Gastroesophageal sphincter (tissue), 4 donors: Measurements from ENCODE around the gene ENPP7. TPM values are rescaled to one million over a fixed set of nuclear protein-coding genes. Genes with fewer than 3 reads are reported as not detected.

Experiments
- ATAC-seq: fragments of 150-250 bp; one replicate; pipeline ENCODE4 v1.9.1; 2016; ENCODE audit warnings: mild to moderate bottlenecking, moderate library complexity
- H3K27ac ChIP-seq, 4 donors: fragments of 200-600 bp; sonication (generic) in 3 of 4; 1 replicate in 3 of 4; 2 replicates in 1 of 4; pipeline ENCODE4 v1.5.1; 2016 to 2019
- H3K27me3 ChIP-seq: fragments of 200-600 bp; sonication (generic); one replicate; pipeline ENCODE4 v1.5.1; 2019
- H3K36me3 ChIP-seq, 2 donors: fragments of 200-600 bp; sonication (generic); one replicate each; pipeline ENCODE4 v1.5.1; 2019; ENCODE audit warnings: control low read depth in 1 of 2
- H3K4me1 ChIP-seq, 3 donors: fragments of 200-600 bp; sonication (generic); 1 replicate in 2 of 3; 2 replicates in 1 of 3; pipeline ENCODE4 v1.5.1; 2016 to 2019; ENCODE audit warnings: control low read depth in 2 of 3
- H3K4me3 ChIP-seq, 2 donors: fragments of 200-600 bp; sonication (generic); one replicate each; pipeline ENCODE4 v1.5.1; 2019; ENCODE audit warnings: mild to moderate bottlenecking in 1 of 2, moderate library complexity in 1 of 2
- H3K9me3 ChIP-seq, 3 donors: fragments of 200-600 bp; sonication (generic); one replicate each; pipeline ENCODE4 v1.5.1; 2017 to 2019; ENCODE audit warnings: control low read depth in 2 of 3
- EP300 ChIP-seq: sonication (generic); formaldehyde crosslinking; IDR thresholded peaks from one replicate; pipeline ENCODE4 v1.6.1; 2017; ENCODE audit warnings: antibody characterized with exemption, mild to moderate bottlenecking
- POLR2A ChIP-seq, 2 donors: fragments of 450-650 bp; IDR thresholded peaks; one replicate each; pipeline ENCODE4 v1.6.1; 2017; ENCODE audit warnings: antibody characterized with exemption in 2 of 2, mild to moderate bottlenecking in 2 of 2, moderate library complexity in 1 of 2
- POLR2AphosphoS5 ChIP-seq: sonication (generic); formaldehyde crosslinking; IDR thresholded peaks from one replicate; pipeline ENCODE4 v1.6.1; 2017; ENCODE audit warnings: antibody characterized with exemption
- WGBS, 2 donors: methylation state at CpG; one replicate each; pipeline ENCODE4 v1.1.5; 2018; ENCODE audit warnings: low coverage in 1 of 2; 5-methylcytosine and 5-hydroxymethylcytosine counted together
- total RNA-seq, 4 donors: library from RNA; depleted of rRNA; stranded (reverse); fragments of >200 nt; gene quantifications; one replicate each; pipeline ENCODE4 v1.1.0, GENCODE V29; 2016
- TF ChIP-seq, protein P1 (sequence below), 4 experiments: fragments of 200-600 bp in 2 of 4; fragments of 450-650 bp in 2 of 4; sonication (generic) in 1 of 4; IDR thresholded peaks; one replicate each; pipeline ENCODE4 v1.5.1; 2017 to 2019; ENCODE audit warnings: antibody characterized with exemption in 4 of 4, mild to moderate bottlenecking in 2 of 4, moderate library complexity in 2 of 4

Gene ENPP7
- total RNA-seq, 4 donors from 2014 or later = 0.27 TPM; not detected in 3

DNA sequence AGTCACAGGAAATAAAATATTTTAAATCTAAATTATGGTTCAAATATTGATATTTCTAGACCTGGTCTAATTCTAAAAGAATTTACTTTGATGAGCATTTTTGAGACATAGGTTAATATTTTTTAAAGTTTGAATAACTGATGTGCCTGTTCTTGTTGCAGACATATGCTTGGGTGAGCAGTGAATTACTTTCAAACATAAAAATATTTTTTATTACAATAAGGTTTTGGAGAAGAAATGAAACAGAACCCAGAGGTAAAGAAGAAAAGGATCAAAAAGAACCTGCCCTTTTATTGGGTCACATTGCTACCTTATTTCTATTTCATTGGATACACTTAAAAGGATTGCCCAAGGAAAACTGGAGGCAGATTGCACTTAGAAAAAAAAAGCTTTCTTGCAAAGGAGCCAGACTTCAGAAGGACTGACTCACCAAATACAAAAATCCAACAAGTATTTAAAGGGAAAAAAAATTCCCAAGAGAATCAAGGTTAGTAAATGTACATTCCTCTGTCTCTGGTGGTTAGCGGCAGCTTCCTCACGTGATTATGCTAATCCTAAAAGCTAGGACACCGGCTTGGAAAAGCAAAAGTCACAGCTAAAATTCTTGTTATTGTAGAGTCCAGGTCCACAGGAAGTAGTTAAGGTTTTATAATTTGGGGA lies 18.5 kb downstream of the ENPP7 start:
- H3K27me3 ChIP-seq = peaks cover 92% of the 10 kb centered on the region
- H3K9me3 ChIP-seq = no peaks in the 10 kb centered on the region
- no peak for ATAC-seq
- no peak overlapping the region for H3K27ac ChIP-seq
- H3K4me3 ChIP-seq = no peak overlapping the region
- TF ChIP-seq POLR2A (IDR thresholded peaks at IDR 0.05) (no peak), EP300 (no peak), POLR2AphosphoS5 (no peak)
- TF ChIP-seq, protein P1, sequence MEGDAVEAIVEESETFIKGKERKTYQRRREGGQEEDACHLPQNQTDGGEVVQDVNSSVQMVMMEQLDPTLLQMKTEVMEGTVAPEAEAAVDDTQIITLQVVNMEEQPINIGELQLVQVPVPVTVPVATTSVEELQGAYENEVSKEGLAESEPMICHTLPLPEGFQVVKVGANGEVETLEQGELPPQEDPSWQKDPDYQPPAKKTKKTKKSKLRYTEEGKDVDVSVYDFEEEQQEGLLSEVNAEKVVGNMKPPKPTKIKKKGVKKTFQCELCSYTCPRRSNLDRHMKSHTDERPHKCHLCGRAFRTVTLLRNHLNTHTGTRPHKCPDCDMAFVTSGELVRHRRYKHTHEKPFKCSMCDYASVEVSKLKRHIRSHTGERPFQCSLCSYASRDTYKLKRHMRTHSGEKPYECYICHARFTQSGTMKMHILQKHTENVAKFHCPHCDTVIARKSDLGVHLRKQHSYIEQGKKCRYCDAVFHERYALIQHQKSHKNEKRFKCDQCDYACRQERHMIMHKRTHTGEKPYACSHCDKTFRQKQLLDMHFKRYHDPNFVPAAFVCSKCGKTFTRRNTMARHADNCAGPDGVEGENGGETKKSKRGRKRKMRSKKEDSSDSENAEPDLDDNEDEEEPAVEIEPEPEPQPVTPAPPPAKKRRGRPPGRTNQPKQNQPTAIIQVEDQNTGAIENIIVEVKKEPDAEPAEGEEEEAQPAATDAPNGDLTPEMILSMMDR (IDR thresholded peaks at IDR 0.05) = no peak
- H3K4me1 ChIP-seq = peaks cover 0 to 17% (median 3%) of the 10 kb centered on the region in 3 donors
- no peaks in the 10 kb centered on the region for H3K36me3 ChIP-seq
- 59 to 67% methylated on average over 3 of the region's 3 CpGs for WGBS, 2 donors

DNA sequence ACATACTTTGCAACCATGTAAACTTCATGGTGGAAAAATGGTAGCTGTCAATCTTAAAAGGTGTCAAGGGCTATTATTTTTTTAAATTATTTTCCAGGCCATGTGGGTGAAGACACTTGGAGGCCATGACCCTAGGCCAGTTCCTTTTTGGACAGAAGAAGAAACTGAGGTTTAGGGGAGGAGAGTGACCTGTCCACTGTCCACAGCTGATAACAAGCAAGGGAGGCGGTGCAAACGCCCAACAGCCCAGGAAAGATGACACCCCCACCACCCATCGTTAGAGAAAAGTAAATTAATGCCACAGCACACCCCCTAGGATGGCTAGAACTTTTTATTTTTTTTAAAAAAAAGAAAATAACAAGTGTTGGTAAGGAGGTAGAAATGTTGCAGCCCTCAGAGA lies 19.2 kb downstream of the ENPP7 start:
- no peak overlapping the region for H3K27ac ChIP-seq
- no peak overlapping the region for H3K4me3 ChIP-seq
- WGBS, 2 donors = 40 to 72% methylated on average over 2 to 3 of the region's 3 CpGs
- TF ChIP-seq, protein P1 (IDR thresholded peaks at IDR 0.05) = no peak
- TF ChIP-seq POLR2AphosphoS5 = no peak
- no peak for TF ChIP-seq POLR2A (IDR thresholded peaks at IDR 0.05)
- no peak for TF ChIP-seq EP300
- H3K4me1 ChIP-seq = peaks cover 0 to 17% (median 3%) of the 10 kb centered on the region in 3 donors
- H3K9me3 ChIP-seq = no peaks in the 10 kb centered on the region
- ATAC-seq = no peak
- no peaks in the 10 kb centered on the region for H3K36me3 ChIP-seq
- H3K27me3 ChIP-seq = peaks cover 98% of the 10 kb centered on the region

DNA sequence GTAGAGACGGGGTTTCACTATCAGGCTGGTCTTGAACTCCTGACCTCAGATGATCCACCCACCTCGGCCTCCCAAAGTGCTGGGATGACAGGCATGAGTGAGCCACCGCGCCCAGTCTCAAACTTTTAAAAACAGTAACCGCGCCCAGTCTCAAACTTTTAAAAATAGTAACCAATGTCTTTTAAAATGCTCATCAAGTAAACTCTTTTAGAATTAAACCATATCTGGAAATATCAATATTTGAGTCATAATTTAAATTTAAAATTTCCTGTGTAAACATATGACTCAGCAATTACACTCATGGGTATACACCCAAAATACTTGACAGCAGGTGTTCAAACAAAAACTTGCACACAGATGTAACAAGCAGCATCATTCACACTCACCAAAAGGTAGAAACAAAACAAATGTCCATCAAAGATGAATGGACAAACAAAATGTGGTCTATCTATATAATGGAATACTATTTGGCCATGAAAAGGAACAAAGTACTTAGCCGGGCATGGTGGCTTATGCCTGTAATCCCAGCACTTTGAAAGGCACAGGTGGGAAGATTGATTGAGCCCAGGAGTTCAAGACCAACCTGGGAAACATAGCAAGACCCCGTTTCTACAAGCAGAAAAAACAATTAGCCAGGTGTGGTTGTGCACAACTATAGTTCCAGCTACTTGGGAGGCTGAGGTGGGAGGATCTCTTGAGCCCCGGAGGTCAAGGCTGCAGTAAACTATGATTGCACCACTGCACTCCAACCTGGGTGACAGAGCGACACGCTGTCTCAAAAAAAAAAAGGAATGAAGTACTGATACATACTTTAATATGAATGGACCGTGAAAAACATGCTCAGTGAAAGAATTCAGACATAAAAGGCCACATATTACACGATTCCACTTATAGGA lies 20.2 kb downstream of the ENPP7 start:
- no peak overlapping the region for H3K4me3 ChIP-seq
- H3K27ac ChIP-seq = no peak overlapping the region
- H3K4me1 ChIP-seq = peaks cover 0 to 17% (median 3%) of the 10 kb centered on the region in 3 donors
- no peaks in the 10 kb centered on the region for H3K36me3 ChIP-seq
- H3K27me3 ChIP-seq = peaks cover 99% of the 10 kb centered on the region
- no peak for ATAC-seq
- 78 to 86% methylated on average over 6 to 13 of the region's 13 CpGs for WGBS, 2 donors
- no peaks in the 10 kb centered on the region for H3K9me3 ChIP-seq
- TF ChIP-seq POLR2A (IDR thresholded peaks at IDR 0.05) (no peak), EP300 (no peak), POLR2AphosphoS5 (no peak)
- TF ChIP-seq, protein P1 (IDR thresholded peaks at IDR 0.05) = no peak

- WGBS, 2 donors = 50 to 73% methylated on average over 6 to 13 of the region's 13 CpGs
- ATAC-seq = no peak
- H3K36me3 ChIP-seq = no peaks in the 10 kb centered on the region
- H3K27me3 ChIP-seq = peaks cover 96% of the 10 kb centered on the region
- no peak for TF ChIP-seq POLR2A (IDR thresholded peaks at IDR 0.05)
- TF ChIP-seq EP300 = no peak
- no peak for TF ChIP-seq POLR2AphosphoS5
- TF ChIP-seq, protein P1 (IDR thresholded peaks at IDR 0.05) = no peak
- H3K27ac ChIP-seq = no peak overlapping the region
- peaks cover 0 to 13% (median 3%) of the 10 kb centered on the region in 3 donors for H3K4me1 ChIP-seq
- H3K4me3 ChIP-seq = no peak overlapping the region
- no peaks in the 10 kb centered on the region for H3K9me3 ChIP-seq
Observed at GRCh38 chr17:79752175-79752574, 21.4 kb downstream of the ENPP7 start.
